Panc1 (cell line): ENCODE results near the gene RAB8A. TPM values are rescaled to one million over a fixed set of nuclear protein-coding genes. Genes with fewer than 3 reads are reported as not detected.

ENCODE experiments used
- ATAC-seq: fragments of 200-7000 bp; cut with Tn5 transposase; 2 replicates; pipeline ENCODE4 v1.9.1; 2020; ENCODE audit warnings: mild to moderate bottlenecking, moderate library complexity
- BruUV-seq: library from RNA; stranded (reverse); fragments of 400-500 nt; replicated peaks from 2 replicates; lab custom pipeline; 2021; lab: Mats Ljungman, UMichigan
- CTCF ChIA-PET: fragments of 300-600 bp; sonication (Branson Sonifier 250); formaldehyde crosslinking; loops from one replicate; lab custom pipeline; 2022; ENCODE audit warnings: antibody characterized with exemption; lab: Charles Lee
- POLR2A ChIA-PET: fragments of 300-600 bp; sonication (Branson Sonifier 250); formaldehyde crosslinking; loops from one replicate; lab custom pipeline; 2022; ENCODE audit warnings: antibody characterized with exemption; lab: Charles Lee
- DNase-seq: peaks from one replicate; pipeline ENCODE4 v3.0.0-alpha.2; 2010; ENCODE audit warnings: low read depth, low spot score
- H3K27ac ChIP-seq: 2 replicates; pipeline ENCODE4 v1.5.1; 2011; ENCODE audit warnings: mild to moderate bottlenecking, low read length, inconsistent platforms
- H3K27me3 ChIP-seq: fragments of 200-500 bp; sonication (Bioruptor generic); 2 replicates; pipeline ENCODE4 v1.6.0; 2014; ENCODE audit warnings: low read length, inconsistent platforms; ENCODE audit not compliant: control insufficient read depth, insufficient read depth
- H3K36me3 ChIP-seq: fragments of 200-500 bp; sonication (Bioruptor generic); 2 replicates; pipeline ENCODE4 v1.5.1; 2014; ENCODE audit warnings: inconsistent platforms, mild to moderate bottlenecking, low read length, moderate library complexity; ENCODE audit not compliant: control insufficient read depth, insufficient read depth
- H3K4me1 ChIP-seq: 2 replicates; pipeline ENCODE4 v1.5.1; 2011; ENCODE audit warnings: inconsistent platforms, mild to moderate bottlenecking, low read length, moderate library complexity; ENCODE audit not compliant: control insufficient read depth, insufficient read depth
- H3K4me3 ChIP-seq, 2 experiments: 2 replicates each; pipeline ENCODE4 v1.5.1; 2011 to 2012; ENCODE audit warnings: low read depth in 2 of 2, low read length in 2 of 2, mild to moderate bottlenecking in 2 of 2, inconsistent platforms in 1 of 2, moderate library complexity in 1 of 2
- H3K9me3 ChIP-seq: fragments of 200-500 bp; sonication (Bioruptor generic); 2 replicates; pipeline ENCODE4 v1.5.1; 2014; ENCODE audit warnings: low read depth, mild to moderate bottlenecking, inconsistent platforms, low read length, moderate library complexity; ENCODE audit not compliant: control insufficient read depth, insufficient read depth
- POLR2AphosphoS5 ChIP-seq: IDR thresholded peaks from 2 replicates; pipeline ENCODE4 v1.6.1; 2012; ENCODE audit warnings: mild to moderate bottlenecking, low read depth, low read length, moderate library complexity
- SIN3A ChIP-seq: IDR thresholded peaks from 2 replicates; pipeline ENCODE4 v1.6.1; 2012; ENCODE audit warnings: low read depth, mild to moderate bottlenecking, low read length, moderate library complexity, borderline replicate concordance; ENCODE audit not compliant: insufficient read depth
- TCF7L2 ChIP-seq: IDR thresholded peaks from 2 replicates; pipeline ENCODE4 v1.6.1; 2011; ENCODE audit warnings: mild to moderate bottlenecking, low read depth, low read length, inconsistent platforms
- in situ Hi-C: cut with HindIII; loops from 2 replicates; pipeline ENCODE4 v1.10.0; 2016; ENCODE audit warnings: low sequenced_read_pairs, low pct_unique_long_range_greater_than_20kb
- intact Hi-C: fragments of 100-400 bp; cut with micrococcal nuclease; formaldehyde crosslinking; loops from one replicate; pipeline ENCODE4 v1.10.0; 2022; ENCODE audit not compliant: unreplicated experiment
- total RNA-seq: library from RNA; stranded (reverse); gene quantifications from one replicate; pipeline ENCODE4 v1.2.1, GENCODE V29; 2021; ENCODE audit not compliant: unreplicated experiment
- TF ChIP-seq, protein P1 (sequence below): fragments of 450-650 bp; IDR thresholded peaks from 2 replicates; pipeline ENCODE4 v1.5.1; 2017; ENCODE audit warnings: mild to moderate bottlenecking
- TF ChIP-seq, protein P2 (sequence below), 2 experiments: IDR thresholded peaks; 2 replicates each; pipeline ENCODE4 v1.6.1; 2011 to 2012; ENCODE audit warnings: low read depth in 2 of 2, control low read depth in 1 of 2, low read length in 1 of 2, mild to moderate bottlenecking in 1 of 2, moderate library complexity in 1 of 2; ENCODE audit not compliant: insufficient read depth in 1 of 2

The RAB8A gene
- total RNA-seq, 1 experiment from 2014 or later: 75.8 TPM

DNA sequence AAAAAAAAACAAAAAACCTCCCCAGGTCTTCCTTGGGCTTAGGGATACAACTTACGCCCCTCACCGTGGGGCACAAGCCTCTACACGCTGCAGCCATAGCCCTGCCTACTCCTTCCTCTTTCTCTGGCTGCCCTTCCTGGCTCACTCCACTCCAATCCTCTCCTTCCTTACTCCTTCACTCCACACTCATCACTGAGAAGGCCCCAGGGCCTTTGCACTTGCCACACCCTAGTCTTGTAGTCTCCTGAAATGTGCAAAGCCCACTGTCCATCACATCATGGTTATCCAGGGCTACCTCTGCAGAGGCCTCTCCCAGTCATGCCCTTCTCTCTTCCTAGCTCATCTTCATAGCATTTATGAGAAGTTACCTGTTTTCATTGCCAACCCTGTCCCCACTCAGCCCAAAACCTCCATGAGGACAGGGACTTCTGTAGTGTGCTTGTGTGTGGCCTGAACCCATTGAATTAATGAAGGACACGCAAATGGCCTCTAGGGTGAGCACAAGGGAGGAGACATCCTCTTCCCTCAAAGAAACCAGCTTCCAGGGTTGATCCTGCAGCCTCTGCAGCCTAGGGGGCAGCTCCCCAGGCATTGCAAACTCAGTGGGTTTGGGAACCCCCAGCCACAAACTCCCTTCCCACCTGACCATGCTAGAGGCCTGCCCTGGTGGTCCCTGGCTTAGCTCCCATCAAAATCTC is 23.9 kb downstream of the RAB8A start:
- CTCF ChIA-PET: no interaction called here
- no TSS peak for BruUV-seq

DNA sequence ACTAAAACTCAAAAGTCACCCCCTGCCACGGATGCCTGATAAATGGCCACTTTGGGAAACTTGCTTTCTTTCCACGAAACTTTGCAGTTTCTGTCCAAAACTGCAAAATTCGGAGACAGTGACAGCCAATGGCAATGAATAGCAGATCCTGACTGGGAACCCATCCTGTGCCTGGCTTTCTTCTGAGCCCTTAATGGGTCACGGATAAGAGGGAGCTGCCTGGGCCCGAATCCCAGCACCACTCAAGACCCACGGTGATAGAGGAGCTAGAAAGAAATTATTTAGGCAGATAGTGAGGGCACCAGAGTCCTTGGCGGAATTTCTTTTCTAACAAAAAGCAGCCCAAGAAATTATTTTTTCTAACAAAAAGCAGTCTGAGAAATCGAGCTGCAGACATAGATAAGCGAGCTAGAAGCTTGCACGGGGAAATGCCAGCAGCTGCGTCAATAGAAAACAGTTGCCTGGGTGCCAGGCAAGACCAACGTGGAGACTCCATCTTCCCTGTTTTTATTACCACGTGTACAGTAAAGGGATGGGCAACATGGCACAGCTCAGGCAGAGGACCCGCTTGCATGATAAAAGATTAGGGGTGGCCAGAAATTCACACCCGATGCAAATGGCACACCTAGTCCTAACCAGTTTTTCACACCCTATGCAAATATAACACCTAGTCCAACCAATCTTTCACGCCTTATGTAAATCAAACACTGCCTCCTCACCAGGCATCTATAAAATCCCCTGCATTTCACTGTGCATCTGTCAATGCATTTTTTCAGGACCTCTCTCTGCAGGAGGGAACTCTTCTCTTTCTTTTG is 24.7 kb downstream of the RAB8A start:
- ATAC-seq (no peak), DNase-seq (no peak)
- CTCF ChIA-PET: interaction anchor here (0.7 kb wide), 1 partner anchor 25 kb away, joined by 3 read pairs; no protein-coding TSS in a partner anchor
- no peak overlapping the region for H3K4me3 ChIP-seq
- H3K36me3 ChIP-seq: no peaks in the 10 kb centered on the region
- H3K27ac ChIP-seq: no peak overlapping the region
- BruUV-seq: no TSS peak
- H3K9me3 ChIP-seq: no peaks in the 10 kb centered on the region
- POLR2A ChIA-PET: interaction anchor here (0.6 kb wide), 1 partner anchor 10 kb away, joined by 4 read pairs; no protein-coding TSS in a partner anchor
- no peaks in the 10 kb centered on the region for H3K4me1 ChIP-seq
- intact Hi-C loops (no loop called here), in situ Hi-C loops (no loop called here)
- TF ChIP-seq, protein P1, sequence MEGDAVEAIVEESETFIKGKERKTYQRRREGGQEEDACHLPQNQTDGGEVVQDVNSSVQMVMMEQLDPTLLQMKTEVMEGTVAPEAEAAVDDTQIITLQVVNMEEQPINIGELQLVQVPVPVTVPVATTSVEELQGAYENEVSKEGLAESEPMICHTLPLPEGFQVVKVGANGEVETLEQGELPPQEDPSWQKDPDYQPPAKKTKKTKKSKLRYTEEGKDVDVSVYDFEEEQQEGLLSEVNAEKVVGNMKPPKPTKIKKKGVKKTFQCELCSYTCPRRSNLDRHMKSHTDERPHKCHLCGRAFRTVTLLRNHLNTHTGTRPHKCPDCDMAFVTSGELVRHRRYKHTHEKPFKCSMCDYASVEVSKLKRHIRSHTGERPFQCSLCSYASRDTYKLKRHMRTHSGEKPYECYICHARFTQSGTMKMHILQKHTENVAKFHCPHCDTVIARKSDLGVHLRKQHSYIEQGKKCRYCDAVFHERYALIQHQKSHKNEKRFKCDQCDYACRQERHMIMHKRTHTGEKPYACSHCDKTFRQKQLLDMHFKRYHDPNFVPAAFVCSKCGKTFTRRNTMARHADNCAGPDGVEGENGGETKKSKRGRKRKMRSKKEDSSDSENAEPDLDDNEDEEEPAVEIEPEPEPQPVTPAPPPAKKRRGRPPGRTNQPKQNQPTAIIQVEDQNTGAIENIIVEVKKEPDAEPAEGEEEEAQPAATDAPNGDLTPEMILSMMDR: no peak
- no peak for TF ChIP-seq POLR2AphosphoS5
- no peak for TF ChIP-seq TCF7L2
- H3K27me3 ChIP-seq: no peaks in the 10 kb centered on the region

More for the DNA sequence above, 23.9 kb downstream of the RAB8A start:
- TF ChIP-seq TCF7L2: no peak
- TF ChIP-seq, protein P2, sequence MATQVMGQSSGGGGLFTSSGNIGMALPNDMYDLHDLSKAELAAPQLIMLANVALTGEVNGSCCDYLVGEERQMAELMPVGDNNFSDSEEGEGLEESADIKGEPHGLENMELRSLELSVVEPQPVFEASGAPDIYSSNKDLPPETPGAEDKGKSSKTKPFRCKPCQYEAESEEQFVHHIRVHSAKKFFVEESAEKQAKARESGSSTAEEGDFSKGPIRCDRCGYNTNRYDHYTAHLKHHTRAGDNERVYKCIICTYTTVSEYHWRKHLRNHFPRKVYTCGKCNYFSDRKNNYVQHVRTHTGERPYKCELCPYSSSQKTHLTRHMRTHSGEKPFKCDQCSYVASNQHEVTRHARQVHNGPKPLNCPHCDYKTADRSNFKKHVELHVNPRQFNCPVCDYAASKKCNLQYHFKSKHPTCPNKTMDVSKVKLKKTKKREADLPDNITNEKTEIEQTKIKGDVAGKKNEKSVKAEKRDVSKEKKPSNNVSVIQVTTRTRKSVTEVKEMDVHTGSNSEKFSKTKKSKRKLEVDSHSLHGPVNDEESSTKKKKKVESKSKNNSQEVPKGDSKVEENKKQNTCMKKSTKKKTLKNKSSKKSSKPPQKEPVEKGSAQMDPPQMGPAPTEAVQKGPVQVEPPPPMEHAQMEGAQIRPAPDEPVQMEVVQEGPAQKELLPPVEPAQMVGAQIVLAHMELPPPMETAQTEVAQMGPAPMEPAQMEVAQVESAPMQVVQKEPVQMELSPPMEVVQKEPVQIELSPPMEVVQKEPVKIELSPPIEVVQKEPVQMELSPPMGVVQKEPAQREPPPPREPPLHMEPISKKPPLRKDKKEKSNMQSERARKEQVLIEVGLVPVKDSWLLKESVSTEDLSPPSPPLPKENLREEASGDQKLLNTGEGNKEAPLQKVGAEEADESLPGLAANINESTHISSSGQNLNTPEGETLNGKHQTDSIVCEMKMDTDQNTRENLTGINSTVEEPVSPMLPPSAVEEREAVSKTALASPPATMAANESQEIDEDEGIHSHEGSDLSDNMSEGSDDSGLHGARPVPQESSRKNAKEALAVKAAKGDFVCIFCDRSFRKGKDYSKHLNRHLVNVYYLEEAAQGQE (IDR thresholded peaks at IDR 0.05; ENCODE audit: insufficient read depth in 1 of 2, low read depth in 2 of 2, low read length in 1 of 2): no peak
- TF ChIP-seq, protein P1: no peak
- no peak for TF ChIP-seq POLR2AphosphoS5
- no peak for TF ChIP-seq SIN3A
- H3K4me1 ChIP-seq: no peaks in the 10 kb centered on the region
- H3K4me3 ChIP-seq: no peak overlapping the region
- in situ Hi-C loops: no loop called here
- no peaks in the 10 kb centered on the region for H3K27me3 ChIP-seq
- H3K36me3 ChIP-seq: no peaks in the 10 kb centered on the region
- no peaks in the 10 kb centered on the region for H3K9me3 ChIP-seq
- DNase-seq (no peak), ATAC-seq (no peak)
- intact Hi-C loops: no loop called here
- POLR2A ChIA-PET: no interaction called here
- no peak overlapping the region for H3K27ac ChIP-seq
